HG03103 (cell line): ENCODE results near the gene SLC8A2.
"Not testable (repeated sequence)": the region's sequence is repeated elsewhere in the genome, so short reads cannot be mapped to it uniquely, and the experiment has no call there.

Experiments
- ATAC-seq: cut with Tn5 transposase; IDR thresholded peaks from one replicate; pipeline ENCODE4 v1.9.1; 2021; ENCODE audit warnings: low read depth; ENCODE audit not compliant: unreplicated experiment

The SLC8A2 gene

DNA sequence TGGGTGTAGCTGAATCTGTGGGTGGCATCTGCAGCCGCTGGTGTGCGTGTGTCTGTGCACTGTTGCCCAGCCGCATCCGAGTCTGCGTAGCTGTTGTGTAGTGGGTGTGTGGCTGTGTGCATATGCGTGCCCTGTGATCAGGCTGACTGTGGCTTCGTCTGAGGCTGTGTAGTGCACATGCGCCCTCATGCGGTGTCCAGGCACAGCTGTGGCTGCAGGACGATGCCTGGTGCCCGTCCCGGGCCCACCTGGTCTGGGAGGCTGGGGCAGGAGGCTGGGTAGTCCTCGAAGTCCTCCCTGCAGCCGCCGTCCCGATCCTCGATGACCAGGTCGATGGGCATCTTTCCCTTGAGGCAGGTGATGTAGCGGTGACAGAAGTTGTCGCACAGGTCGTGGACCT lies 57.2 kb downstream of the SLC8A2 start:
- ATAC-seq, result no peak

DNA sequence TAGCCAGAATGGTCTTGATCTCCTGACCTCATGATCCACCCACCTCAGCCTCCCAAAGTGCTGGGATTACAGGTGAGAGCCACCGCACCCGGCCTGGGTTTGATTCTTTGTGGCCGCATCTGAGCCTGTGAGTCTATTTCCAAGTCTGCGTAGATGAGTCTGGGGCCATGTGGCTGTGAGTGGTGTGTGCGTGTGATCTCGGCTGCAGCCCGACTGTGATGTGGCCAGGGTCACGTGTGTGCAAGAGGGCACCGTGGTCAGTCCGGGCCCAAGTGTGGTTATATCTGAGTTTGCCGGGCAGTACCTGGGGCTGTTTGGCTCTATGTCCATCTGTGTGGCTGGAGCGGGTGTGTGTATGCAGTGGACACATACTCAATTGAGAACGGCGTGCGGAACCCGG lies 57.8 kb downstream of the SLC8A2 start:
- no peak for ATAC-seq

DNA sequence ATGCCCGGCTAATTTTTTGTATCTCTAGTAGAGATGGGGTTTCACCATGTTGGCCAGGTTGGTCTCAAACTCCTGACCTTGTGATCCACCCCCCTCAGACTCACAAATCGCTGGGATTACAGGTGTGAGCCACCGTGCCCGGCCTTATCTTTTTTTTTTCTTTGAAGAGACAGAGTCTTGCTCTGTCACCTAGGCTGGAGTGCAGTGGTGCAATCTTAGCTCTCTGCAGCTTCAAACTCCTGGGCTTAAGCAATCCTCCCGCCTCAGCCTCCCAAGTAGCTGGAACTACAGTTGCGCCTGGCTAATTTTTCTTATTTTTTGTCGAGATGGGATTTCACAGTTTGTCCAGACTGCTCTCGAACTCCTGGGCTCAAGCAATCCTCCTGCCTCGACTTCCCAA lies 60.0 kb downstream of the SLC8A2 start:
- not testable (repeated sequence) for ATAC-seq

GRCh38 chr19:47411101-47411500 lies 60.6 kb downstream of the SLC8A2 start:
- no peak for ATAC-seq

- no peak for ATAC-seq
These were observed 63.3 kb downstream of the SLC8A2 start for GRCh38 chr19:47408156-47408938.

DNA sequence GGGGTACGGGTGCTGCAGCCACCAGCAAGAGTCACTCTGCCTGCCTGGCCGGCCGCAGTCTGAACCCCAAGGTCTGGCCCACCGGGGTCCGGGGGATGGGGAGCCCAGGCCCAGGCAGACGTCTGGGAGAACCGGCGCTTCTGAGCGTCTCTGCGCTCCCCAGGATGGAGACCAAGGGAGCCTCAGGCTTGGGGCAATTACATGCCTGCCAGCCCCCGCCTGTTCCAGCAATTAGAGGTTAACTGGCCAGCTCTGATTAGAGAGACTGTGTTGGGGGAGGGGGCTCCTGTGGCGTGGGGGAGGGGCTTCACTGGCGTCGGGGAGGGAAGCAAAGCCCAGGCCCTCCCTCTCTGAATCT lies 64.3 kb downstream of the SLC8A2 start:
- no peak for ATAC-seq

DNA sequence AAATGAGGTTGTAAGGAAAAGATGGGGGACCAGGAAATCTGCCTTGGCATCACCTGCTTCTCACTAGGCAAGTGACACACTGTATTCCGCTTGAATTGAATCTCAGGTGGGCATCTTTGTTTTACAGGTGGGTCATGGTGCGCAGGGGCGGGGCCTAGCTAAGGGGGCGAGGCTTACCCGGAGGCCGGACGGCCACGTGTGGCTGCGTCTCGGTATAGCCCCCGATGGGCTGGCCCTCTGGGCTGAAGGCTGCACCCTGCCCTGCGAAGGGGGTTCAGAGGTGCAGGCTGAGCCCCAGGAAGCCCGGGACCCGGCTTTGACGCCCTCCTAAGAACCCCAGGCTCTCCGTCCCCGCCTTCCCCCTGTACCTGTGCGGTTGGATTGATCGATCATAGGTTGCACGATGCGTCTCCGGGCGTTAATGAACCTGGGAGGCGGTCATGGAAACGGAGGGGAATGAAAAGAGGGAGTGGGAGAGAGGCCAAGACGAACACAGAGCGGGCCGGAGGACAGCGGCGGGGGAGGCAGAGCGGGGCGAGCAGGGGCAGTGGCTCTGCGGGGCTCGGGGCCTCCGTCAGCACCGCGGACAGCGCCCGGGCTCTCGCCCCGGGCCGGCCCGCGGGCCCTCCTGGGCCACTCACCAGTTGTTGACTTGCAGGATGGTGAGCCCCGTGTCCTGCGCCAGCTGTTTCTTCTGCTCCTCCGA lies 64.8 kb downstream of the SLC8A2 start:
- no peak for ATAC-seq

DNA sequence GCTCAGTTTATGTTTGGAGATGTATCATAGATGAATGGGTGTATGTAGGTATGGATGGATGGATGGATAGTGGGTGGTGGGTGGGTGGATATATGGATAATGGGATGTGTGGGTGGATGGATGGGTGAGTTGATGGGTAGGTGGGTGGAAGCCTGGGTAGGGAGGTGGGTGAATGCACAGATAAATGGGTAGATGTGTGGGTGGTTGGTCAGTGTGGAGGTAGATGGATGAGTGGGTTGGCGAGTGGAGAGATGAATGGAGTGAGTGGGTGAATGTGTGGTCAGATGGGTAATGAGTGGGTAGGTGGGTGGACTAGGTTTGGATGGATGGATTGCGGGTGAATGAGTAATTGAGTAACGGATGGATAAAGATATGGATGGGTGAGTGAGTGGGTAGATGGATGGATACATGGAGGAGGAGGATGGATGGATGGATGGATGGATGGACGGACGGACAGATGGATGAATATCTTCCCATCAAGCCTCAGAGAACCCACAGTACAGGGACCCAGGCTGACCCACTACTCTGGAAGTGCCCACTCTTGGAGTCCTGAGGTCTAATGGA lies 65.8 kb downstream of the SLC8A2 start:
- no peak for ATAC-seq

GRCh38 chr19:47405197-47405550 lies 66.5 kb downstream of the SLC8A2 start:
- ATAC-seq, result no peak

GRCh38 chr19:47404334-47405196 lies 67.1 kb downstream of the SLC8A2 start:
- no peak for ATAC-seq

- ATAC-seq, result no peak
These were observed 69.2 kb downstream of the SLC8A2 start for GRCh38 chr19:47402504-47402903.

DNA sequence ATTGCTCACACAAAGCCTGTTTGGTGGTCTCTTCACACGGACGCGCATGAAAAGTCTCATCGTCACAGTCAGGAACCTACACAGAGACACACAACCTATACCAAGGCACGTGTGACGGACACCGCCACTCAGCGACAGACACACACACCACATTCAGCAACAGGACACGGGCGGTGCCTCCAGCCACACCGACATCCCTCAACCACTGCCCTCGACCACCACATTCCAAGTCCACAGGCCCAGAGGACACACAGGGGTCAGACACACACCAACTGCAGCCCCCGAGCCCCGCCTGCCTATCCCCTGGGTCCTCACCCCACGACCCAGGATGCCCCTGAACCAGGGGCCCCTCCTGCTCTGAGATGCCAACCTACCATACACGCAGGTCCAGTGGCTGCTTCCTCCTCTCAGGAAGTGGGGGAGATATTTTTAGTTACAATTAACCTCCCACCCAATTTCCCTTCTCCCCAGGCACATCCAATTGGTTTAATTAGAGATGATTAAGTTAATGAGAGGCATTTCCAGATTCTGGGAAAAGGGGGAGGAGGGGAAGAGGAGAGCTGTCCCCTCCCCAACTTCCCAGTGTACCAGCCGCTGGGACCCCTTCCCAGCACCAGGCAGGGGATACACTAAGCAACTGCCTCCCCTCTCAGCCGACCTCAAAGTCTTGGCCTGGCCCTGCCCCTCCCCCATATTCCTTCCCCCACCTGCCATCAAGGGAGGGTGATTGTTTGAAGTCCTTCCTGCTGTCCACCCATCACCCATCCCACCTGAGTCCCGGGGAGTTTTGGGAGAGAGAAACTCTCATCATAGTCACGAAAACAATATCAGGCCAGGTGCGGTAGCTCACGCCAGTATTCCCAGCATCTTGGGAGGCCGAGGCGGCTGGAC lies 72.7 kb downstream of the SLC8A2 start:
- ATAC-seq, result no peak

DNA sequence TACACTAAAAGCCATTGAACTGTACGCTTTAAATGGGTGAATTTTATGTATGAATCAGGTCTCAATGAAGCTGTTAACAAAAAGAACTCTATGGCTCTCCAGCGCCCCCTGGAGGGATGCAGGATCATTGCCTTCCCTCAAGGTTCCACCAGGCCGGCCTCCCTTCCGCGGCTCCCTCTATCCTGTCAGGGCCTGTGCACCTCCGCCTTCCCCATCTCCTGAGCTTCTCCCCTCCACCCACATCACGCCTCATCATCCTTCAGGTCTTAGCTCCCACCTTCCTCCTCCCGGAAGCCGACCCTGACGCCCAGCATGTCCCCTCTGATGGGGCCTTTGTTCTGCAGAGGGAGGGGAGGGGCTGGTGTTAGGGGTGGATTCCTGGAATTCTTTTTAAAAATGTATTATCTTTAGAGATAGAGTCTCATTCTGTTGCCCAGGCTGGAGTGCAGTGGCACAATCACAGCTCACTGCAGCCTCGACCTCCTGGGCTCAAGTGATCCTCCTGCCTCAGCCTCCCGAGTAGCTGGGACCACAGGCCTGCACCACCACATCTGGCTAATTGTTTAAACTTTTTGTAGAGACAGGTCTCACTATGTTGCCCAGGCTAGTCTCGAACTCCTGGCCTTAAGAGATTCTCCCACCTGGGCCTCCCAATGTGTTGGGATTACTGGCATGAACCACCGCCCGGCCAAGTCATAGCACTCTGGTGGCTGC lies 80.0 kb downstream of the SLC8A2 start:
- no peak for ATAC-seq

GRCh38 chr19:47390533-47391488 lies 80.9 kb downstream of the SLC8A2 start:
- no peak for ATAC-seq

DNA sequence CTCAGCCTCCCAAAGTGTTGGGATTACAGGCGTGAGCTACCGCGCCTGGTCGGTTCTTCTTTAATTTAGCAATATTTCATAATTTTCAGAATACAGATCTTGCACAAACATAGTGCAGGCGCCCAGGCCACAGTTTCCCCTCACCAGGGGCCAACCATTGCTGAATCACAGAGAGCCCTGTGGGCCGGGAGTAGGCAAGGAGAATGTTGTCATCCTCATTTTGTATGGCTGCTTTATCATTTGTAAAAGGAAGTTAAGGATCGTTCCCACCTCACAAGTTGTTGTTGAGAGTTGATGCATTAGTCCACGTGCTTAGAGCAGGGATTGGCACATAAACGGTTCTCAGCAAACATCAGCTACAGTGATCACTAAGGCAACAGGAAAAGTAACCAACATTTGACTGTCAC lies 82.5 kb downstream of the SLC8A2 start:
- ATAC-seq, result no peak

DNA sequence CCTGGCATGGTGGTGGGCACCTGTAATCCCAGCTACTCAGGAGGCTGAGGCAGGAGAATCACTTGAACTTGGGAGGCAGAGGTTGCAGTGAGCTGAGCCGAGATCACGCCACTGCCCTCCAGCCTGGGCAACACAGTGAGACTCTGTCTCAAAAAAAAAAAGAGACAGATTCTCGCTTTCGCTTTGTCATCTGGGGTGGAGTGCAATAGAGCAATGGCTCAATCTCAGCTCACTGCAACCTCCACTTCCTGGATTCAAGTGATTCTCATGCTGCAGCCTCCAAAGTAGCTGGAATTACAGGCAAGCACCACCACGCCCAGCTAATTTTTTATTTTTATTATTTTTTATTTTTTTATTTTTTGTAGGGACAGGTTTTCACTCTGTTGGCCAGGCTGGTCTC lies 83.0 kb downstream of the SLC8A2 start:
- not testable (repeated sequence) for ATAC-seq

GRCh38 chr19:47387623-47388022 lies 84.1 kb downstream of the SLC8A2 start:
- ATAC-seq, result not testable (repeated sequence)

GRCh38 chr19:47386582-47386981 lies 85.1 kb downstream of the SLC8A2 start:
- ATAC-seq, result not testable (repeated sequence)
